Activated CD4-positive, CD25-positive, alpha-beta regulatory T cell treated with anti-CD3 and anti-CD28 coated beads, Interleukin-2, amount 50 U/mL, for 24 hours (primary cell): ENCODE data around the gene YTHDC2.
"Not testable (repeated sequence)": the region's sequence is repeated elsewhere in the genome, so short reads cannot be mapped to it uniquely, and the experiment has no call there.

Source experiments
- ATAC-seq, 2 donors: fragments of 150-1000 bp; cut with Tn5 transposase; one replicate each; pipeline ENCODE4 v1.10.0; 2021; ENCODE audit warnings: mild to moderate bottlenecking in 1 of 2, moderate library complexity in 1 of 2

The YTHDC2 gene

GRCh38 chr5:113520429-113520828, 6.9 kb downstream of the YTHDC2 start:
- peak; percentile 62 to 79 for ATAC-seq

- ATAC-seq, result no peak
Measured at GRCh38 chr5:113520899-113521298, 7.4 kb downstream of the YTHDC2 start.

- no peak for ATAC-seq
Measured at GRCh38 chr5:113523168-113523567, 9.7 kb downstream of the YTHDC2 start.

GRCh38 chr5:113524927-113525326, 11.4 kb downstream of the YTHDC2 start:
- ATAC-seq, result peak; percentile 67 to 70

- no peak for ATAC-seq
Measured at GRCh38 chr5:113526421-113526820, 12.9 kb downstream of the YTHDC2 start.

- ATAC-seq, result no peak
Measured at GRCh38 chr5:113527746-113528145, 14.3 kb downstream of the YTHDC2 start.

- ATAC-seq, result no peak
Measured at GRCh38 chr5:113531481-113532159, 18.1 kb downstream of the YTHDC2 start.

GRCh38 chr5:113538313-113538712, 24.8 kb downstream of the YTHDC2 start:
- ATAC-seq, result no peak

GRCh38 chr5:113546703-113547183, 33.2 kb downstream of the YTHDC2 start:
- peak in 1 of 2 donors; percentile 24 for ATAC-seq

- ATAC-seq, result no peak
Measured at GRCh38 chr5:113548396-113548795, 34.9 kb downstream of the YTHDC2 start.

GRCh38 chr5:113552137-113552536, 38.6 kb downstream of the YTHDC2 start:
- ATAC-seq, result no peak

GRCh38 chr5:113552620-113553019, 39.1 kb downstream of the YTHDC2 start:
- ATAC-seq, result no peak

- ATAC-seq, result no peak
Measured at GRCh38 chr5:113562828-113563400, 49.4 kb downstream of the YTHDC2 start.

- no peak for ATAC-seq
Measured at GRCh38 chr5:113569396-113569795, 55.9 kb downstream of the YTHDC2 start.

- ATAC-seq, result no peak
Measured at GRCh38 chr5:113572716-113573115, 59.2 kb downstream of the YTHDC2 start.

- no peak for ATAC-seq
Measured at GRCh38 chr5:113574417-113574816, 60.9 kb downstream of the YTHDC2 start.

- no peak for ATAC-seq
Measured at GRCh38 chr5:113575074-113575473, 61.6 kb downstream of the YTHDC2 start.

- ATAC-seq, result no peak
Measured at GRCh38 chr5:113578091-113578490, 64.6 kb downstream of the YTHDC2 start.

GRCh38 chr5:113581388-113581787, 67.9 kb downstream of the YTHDC2 start:
- no peak for ATAC-seq

GRCh38 chr5:113598150-113598549, 84.7 kb downstream of the YTHDC2 start:
- no peak for ATAC-seq

- no peak for ATAC-seq
Measured at GRCh38 chr5:113598926-113599325, 85.4 kb downstream of the YTHDC2 start.

- no peak for ATAC-seq
Measured at GRCh38 chr5:113600255-113600905, 86.9 kb downstream of the YTHDC2 start.

- no peak for ATAC-seq
Measured at GRCh38 chr5:113601423-113601822, 87.9 kb downstream of the YTHDC2 start.

GRCh38 chr5:113603246-113603645, 89.8 kb downstream of the YTHDC2 start:
- not testable (repeated sequence) for ATAC-seq
